NOMO-1 treated with dmso at 0.1 percent for 144 hours (cell line): ENCODE data around the gene NACC2.

Experiments
- DNase-seq: peaks from one replicate; lab custom pipeline; 2025; ENCODE audit not compliant: unreplicated experiment; lab: John Stamatoyannopoulos, UW

The NACC2 gene

GRCh38 chr9:135965124-135965756 is 129.8 kb downstream of the NACC2 start:
- DNase-seq, result no peak

- DNase-seq, result no peak
These were observed 131.2 kb downstream of the NACC2 start for GRCh38 chr9:135963938-135964337.

GRCh38 chr9:135963338-135963737 is 131.8 kb downstream of the NACC2 start:
- no peak for DNase-seq

GRCh38 chr9:135962696-135963307 is 132.3 kb downstream of the NACC2 start:
- peak; percentile 51 for DNase-seq

GRCh38 chr9:135961811-135962695 is 133.0 kb downstream of the NACC2 start:
- peak; percentile 55 for DNase-seq

- DNase-seq, result peak; percentile 97
These were observed 133.8 kb downstream of the NACC2 start, which contains the start of gene UBAC1 for GRCh38 chr9:135961277-135961715. TSS of gene UBAC1 (minus strand) at chr9:135961373. CDS start at chr9:135961162, 211 bp downstream.

- DNase-seq, result peak; percentile 43
These were observed 134.4 kb downstream of the NACC2 start for GRCh38 chr9:135960411-135961276.

- DNase-seq, result no peak
These were observed 135.3 kb downstream of the NACC2 start for GRCh38 chr9:135959814-135960213.

- DNase-seq, result no peak
These were observed 136.6 kb downstream of the NACC2 start for GRCh38 chr9:135958485-135958884.

- DNase-seq, result no peak
These were observed 137.7 kb downstream of the NACC2 start for GRCh38 chr9:135957431-135957830.

- DNase-seq, result no peak
These were observed 138.3 kb downstream of the NACC2 start for GRCh38 chr9:135956802-135957174.
